Measurements from ENCODE around the gene POLR3G.

DNA sequence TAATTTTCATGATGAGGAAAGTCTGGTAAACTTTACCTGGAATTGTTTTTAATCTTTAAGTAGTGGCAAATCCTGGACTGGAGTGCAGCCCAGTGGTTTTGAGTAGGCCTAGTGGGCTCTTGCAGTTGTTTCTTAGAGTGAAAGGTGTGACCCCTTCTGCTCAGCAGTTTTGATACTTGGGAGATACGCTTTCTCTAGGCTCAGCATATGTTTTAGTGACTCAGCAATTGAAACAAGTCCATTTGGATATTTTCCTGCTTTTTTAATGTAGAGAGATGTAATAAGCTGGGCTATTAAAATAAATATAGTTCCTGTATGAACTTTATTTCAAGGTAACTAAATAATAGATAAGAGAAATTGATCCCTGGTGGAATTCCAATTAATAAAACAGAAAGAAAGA, 6.0 kb downstream of the POLR3G start:
- TF ChIP-seq GATA3 (IDR thresholded peaks at IDR 0.05; ENCODE audit: low read depth, low read length), result no peak
- no peak for TF ChIP-seq GATA2 (IDR thresholded peaks at IDR 0.05; ENCODE audit: low read depth, low read length)

Data from SH-SY5Y (cell line).